Neural cell (in vitro differentiated cells): ENCODE measurements around the gene KRR1. TPM values are rescaled to one million over a fixed set of nuclear protein-coding genes. Genes with fewer than 3 reads are reported as not detected.

Experiments
- H2AFZ ChIP-seq: fragments of 200-600, 300-800 bp; sonication (generic), shearing (Covaris generic); 2 replicates; pipeline ENCODE4 v1.6.0; 2014; ENCODE audit warnings: low read depth, mild to moderate bottlenecking, antibody characterized with exemption, low read length, moderate library complexity
- H3F3A ChIP-seq: fragments of 200-600 bp; shearing (Covaris generic); 2 replicates; pipeline ENCODE4 v1.6.1; 2016; ENCODE audit warnings: mild to moderate bottlenecking, moderate library complexity, mixed read lengths, antibody characterized with exemption, low read length; ENCODE audit not compliant: insufficient read depth, poor library complexity, severe bottlenecking
- H3K27ac ChIP-seq: fragments of 200-600, 300-800 bp; sonication (generic), shearing (Covaris generic); 2 replicates; pipeline ENCODE4 v1.5.1; 2014; ENCODE audit warnings: mild to moderate bottlenecking, low read length, moderate library complexity
- H3K27me3 ChIP-seq: fragments of 300-800, 200-600 bp; sonication (generic), shearing (Covaris generic); 2 replicates; pipeline ENCODE4 v1.6.0; 2014; ENCODE audit warnings: mild to moderate bottlenecking, low read depth, low read length, moderate library complexity; ENCODE audit not compliant: insufficient read depth
- H3K36me3 ChIP-seq: fragments of 300-800, 200-600 bp; sonication (generic), shearing (Covaris generic); 2 replicates; pipeline ENCODE4 v1.5.1; 2014; ENCODE audit warnings: mild to moderate bottlenecking, antibody characterized with exemption, low read length, moderate library complexity; ENCODE audit not compliant: insufficient read depth
- H3K4me2 ChIP-seq: fragments of 300-800, 200-600 bp; sonication (generic), shearing (Covaris generic); 2 replicates; pipeline ENCODE4 v1.6.0; 2014; ENCODE audit warnings: mild to moderate bottlenecking, low read length
- H3K4me3 ChIP-seq: fragments of 300-800, 200-600 bp; sonication (generic), shearing (Covaris generic); 2 replicates; pipeline ENCODE4 v1.5.1; 2014; ENCODE audit warnings: mild to moderate bottlenecking, low read length, moderate library complexity
- H3K79me2 ChIP-seq: fragments of 200-600 bp; shearing (Covaris generic); replicated peaks from 2 replicates; pipeline ENCODE4 v1.6.0; 2014; ENCODE audit warnings: mild to moderate bottlenecking, low read length, moderate library complexity; ENCODE audit not compliant: insufficient read depth
- H3K9ac ChIP-seq: fragments of 300-800, 200-600 bp; sonication (generic), shearing (Covaris generic); 2 replicates; pipeline ENCODE4 v1.6.1; 2016; ENCODE audit warnings: mild to moderate bottlenecking, low read length, mixed read lengths
- H3K9me2 ChIP-seq: fragments of 200-600 bp; shearing (Covaris generic); 2 replicates; pipeline ENCODE4 v1.6.1; 2016; ENCODE audit warnings: mild to moderate bottlenecking, low read length, mixed read lengths; ENCODE audit not compliant: insufficient read depth
- H3K9me3 ChIP-seq: fragments of 200-600, 300-800 bp; sonication (generic), shearing (Covaris generic); 2 replicates; pipeline ENCODE4 v1.6.1; 2016; ENCODE audit warnings: mild to moderate bottlenecking, mixed run types, low read length, moderate library complexity, mixed read lengths
- H4K20me1 ChIP-seq: fragments of 200-600 bp; shearing (Covaris generic); 2 replicates; pipeline ENCODE4 v1.6.1; 2016; ENCODE audit warnings: mild to moderate bottlenecking, mixed run types; ENCODE audit not compliant: insufficient read depth
- EP300 ChIP-seq: fragments of 450-650 bp; conservative IDR thresholded peaks from 2 replicates; pipeline ENCODE4 v1.6.1; 2014; ENCODE audit warnings: antibody characterized with exemption, mild to moderate bottlenecking, moderate library complexity; ENCODE audit not compliant: poor library complexity, severe bottlenecking
- EZH2 ChIP-seq: fragments of 200-600, 300-800 bp; shearing (Covaris generic), sonication (generic); IDR thresholded peaks from 2 replicates; pipeline ENCODE4 v1.6.1; 2014; ENCODE audit warnings: antibody characterized with exemption, low read length, borderline replicate concordance, mild to moderate bottlenecking; ENCODE audit not compliant: insufficient read depth, poor library complexity, severe bottlenecking
- MXI1 ChIP-seq: fragments of 450-650 bp; conservative IDR thresholded peaks from 2 replicates; pipeline ENCODE4 v1.6.1; 2014; ENCODE audit warnings: antibody characterized with exemption, mild to moderate bottlenecking; ENCODE audit not compliant: poor library complexity, severe bottlenecking
- POLR2AphosphoS5 ChIP-seq: IDR thresholded peaks from 2 replicates; pipeline ENCODE4 v1.6.1; 2012
- RAD21 ChIP-seq: fragments of 450-650 bp; conservative IDR thresholded peaks from 2 replicates; pipeline ENCODE4 v1.6.1; 2014; ENCODE audit warnings: antibody characterized with exemption, mild to moderate bottlenecking, moderate library complexity
- SMC3 ChIP-seq: fragments of 450-650 bp; conservative IDR thresholded peaks from 2 replicates; pipeline ENCODE4 v1.6.1; 2014; ENCODE audit warnings: antibody characterized with exemption, mild to moderate bottlenecking, moderate library complexity; ENCODE audit not compliant: poor library complexity
- TAF1 ChIP-seq: IDR thresholded peaks from 2 replicates; pipeline ENCODE4 v1.6.1; 2012; ENCODE audit warnings: low read depth
- polyA plus RNA-seq: library from polyadenylated mRNA; depleted of rRNA; stranded (reverse); fragments of >200 nt; gene quantifications from 2 replicates; pipeline ENCODE4 v1.2.3, GENCODE V29; 2014
- TF ChIP-seq, protein P1 (sequence below): IDR thresholded peaks from 2 replicates; pipeline ENCODE4 v1.6.1; 2012; ENCODE audit warnings: borderline replicate concordance
- TF ChIP-seq, protein P2 (sequence below): fragments of 450-650 bp; IDR thresholded peaks from 2 replicates; pipeline ENCODE4 v1.5.1; 2014; ENCODE audit warnings: antibody characterized with exemption, mild to moderate bottlenecking, moderate library complexity; ENCODE audit not compliant: poor library complexity, severe bottlenecking

Gene KRR1
- polyA plus RNA-seq, 1 donor from 2014 or later = 74.5 TPM

DNA sequence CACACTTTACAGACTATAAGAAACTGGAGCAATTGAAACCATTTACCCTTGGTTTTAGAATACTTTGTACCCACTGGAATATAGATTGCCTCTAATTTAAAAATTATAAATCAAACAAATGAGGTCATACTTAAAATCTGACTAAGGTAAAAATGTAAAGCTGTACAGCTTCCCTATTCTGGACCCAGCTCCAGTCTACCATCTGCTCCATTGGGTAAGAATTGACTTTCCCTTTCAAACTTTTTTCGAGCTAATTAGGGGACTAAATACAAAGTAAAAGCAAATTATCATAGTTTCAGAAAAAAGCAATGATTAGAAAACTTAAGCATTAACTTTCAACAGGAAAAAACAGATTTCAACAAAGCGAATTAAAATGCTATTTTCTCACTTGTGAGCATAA is 4.3 kb downstream of the KRR1 start:
- TF ChIP-seq, protein P1, sequence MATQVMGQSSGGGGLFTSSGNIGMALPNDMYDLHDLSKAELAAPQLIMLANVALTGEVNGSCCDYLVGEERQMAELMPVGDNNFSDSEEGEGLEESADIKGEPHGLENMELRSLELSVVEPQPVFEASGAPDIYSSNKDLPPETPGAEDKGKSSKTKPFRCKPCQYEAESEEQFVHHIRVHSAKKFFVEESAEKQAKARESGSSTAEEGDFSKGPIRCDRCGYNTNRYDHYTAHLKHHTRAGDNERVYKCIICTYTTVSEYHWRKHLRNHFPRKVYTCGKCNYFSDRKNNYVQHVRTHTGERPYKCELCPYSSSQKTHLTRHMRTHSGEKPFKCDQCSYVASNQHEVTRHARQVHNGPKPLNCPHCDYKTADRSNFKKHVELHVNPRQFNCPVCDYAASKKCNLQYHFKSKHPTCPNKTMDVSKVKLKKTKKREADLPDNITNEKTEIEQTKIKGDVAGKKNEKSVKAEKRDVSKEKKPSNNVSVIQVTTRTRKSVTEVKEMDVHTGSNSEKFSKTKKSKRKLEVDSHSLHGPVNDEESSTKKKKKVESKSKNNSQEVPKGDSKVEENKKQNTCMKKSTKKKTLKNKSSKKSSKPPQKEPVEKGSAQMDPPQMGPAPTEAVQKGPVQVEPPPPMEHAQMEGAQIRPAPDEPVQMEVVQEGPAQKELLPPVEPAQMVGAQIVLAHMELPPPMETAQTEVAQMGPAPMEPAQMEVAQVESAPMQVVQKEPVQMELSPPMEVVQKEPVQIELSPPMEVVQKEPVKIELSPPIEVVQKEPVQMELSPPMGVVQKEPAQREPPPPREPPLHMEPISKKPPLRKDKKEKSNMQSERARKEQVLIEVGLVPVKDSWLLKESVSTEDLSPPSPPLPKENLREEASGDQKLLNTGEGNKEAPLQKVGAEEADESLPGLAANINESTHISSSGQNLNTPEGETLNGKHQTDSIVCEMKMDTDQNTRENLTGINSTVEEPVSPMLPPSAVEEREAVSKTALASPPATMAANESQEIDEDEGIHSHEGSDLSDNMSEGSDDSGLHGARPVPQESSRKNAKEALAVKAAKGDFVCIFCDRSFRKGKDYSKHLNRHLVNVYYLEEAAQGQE = no peak
- TF ChIP-seq POLR2AphosphoS5 = no peak
- TF ChIP-seq SMC3 = no peak
- TF ChIP-seq EP300 = no peak
- H3K4me3 ChIP-seq = no peak overlapping the region
- H3K79me2 ChIP-seq = peaks cover 19% of the 10 kb centered on the region

DNA sequence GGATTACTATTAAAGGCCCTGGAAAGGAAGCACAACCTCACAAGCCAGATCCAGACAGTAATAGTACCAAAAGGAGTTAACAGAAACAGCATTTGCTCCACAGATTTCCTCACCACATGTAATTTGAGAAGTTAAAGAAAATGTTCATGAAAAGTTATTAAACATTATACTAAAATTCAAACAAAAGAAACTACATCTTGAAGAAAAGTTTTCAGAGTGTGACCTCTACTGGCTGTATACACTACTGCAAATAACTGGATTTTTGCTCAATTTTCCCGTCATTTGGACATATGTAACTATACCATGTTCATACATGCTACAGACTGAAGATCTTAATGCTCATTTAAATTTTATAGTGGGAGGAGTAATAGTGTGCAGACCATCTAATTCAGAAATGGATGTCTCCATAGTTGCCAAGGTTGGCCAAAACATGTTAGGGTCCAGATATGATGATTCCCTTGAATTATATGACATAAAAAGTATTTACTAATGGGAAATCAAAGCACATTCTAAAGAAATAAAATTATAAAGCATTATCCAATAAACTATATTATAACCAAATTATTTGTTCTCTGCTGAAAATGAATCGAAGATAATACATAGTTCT is 5.6 kb downstream of the KRR1 start:
- Histone ChIP-seq H3F3A (no peaks in the 10 kb centered on the region), H3K27me3 (no peaks in the 10 kb centered on the region), H2AFZ (no peak overlapping the region), H3K36me3 (peaks cover 17% of the 10 kb centered on the region), H3K4me2 (no peak overlapping the region), H4K20me1 (no peaks in the 10 kb centered on the region), H3K4me3 (no peak overlapping the region), H3K27ac (no peak overlapping the region), H3K9me2 (no peaks in the 10 kb centered on the region), H3K9ac (no peak overlapping the region), H3K79me2 (peaks cover 13% of the 10 kb centered on the region), H3K9me3 (no peaks in the 10 kb centered on the region)
- no peak for TF ChIP-seq POLR2AphosphoS5
- TF ChIP-seq SMC3 = peak; percentile 86
- TF ChIP-seq MXI1 = no peak
- TF ChIP-seq TAF1 = no peak
- TF ChIP-seq EP300 = no peak
- TF ChIP-seq, protein P2, sequence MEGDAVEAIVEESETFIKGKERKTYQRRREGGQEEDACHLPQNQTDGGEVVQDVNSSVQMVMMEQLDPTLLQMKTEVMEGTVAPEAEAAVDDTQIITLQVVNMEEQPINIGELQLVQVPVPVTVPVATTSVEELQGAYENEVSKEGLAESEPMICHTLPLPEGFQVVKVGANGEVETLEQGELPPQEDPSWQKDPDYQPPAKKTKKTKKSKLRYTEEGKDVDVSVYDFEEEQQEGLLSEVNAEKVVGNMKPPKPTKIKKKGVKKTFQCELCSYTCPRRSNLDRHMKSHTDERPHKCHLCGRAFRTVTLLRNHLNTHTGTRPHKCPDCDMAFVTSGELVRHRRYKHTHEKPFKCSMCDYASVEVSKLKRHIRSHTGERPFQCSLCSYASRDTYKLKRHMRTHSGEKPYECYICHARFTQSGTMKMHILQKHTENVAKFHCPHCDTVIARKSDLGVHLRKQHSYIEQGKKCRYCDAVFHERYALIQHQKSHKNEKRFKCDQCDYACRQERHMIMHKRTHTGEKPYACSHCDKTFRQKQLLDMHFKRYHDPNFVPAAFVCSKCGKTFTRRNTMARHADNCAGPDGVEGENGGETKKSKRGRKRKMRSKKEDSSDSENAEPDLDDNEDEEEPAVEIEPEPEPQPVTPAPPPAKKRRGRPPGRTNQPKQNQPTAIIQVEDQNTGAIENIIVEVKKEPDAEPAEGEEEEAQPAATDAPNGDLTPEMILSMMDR = peak; percentile 83
- TF ChIP-seq EZH2 = no peak
- TF ChIP-seq, protein P1 = no peak
- TF ChIP-seq RAD21 = peak; percentile 82

More for the DNA sequence above, 4.3 kb downstream of the KRR1 start:
- Histone ChIP-seq H3K27me3 (no peaks in the 10 kb centered on the region), H3K27ac (no peak overlapping the region), H3K4me2 (no peak overlapping the region), H4K20me1 (no peaks in the 10 kb centered on the region), H3K36me3 (peaks cover 8% of the 10 kb centered on the region), H3F3A (no peaks in the 10 kb centered on the region), H3K9me3 (no peaks in the 10 kb centered on the region), H3K9me2 (no peaks in the 10 kb centered on the region), H2AFZ (no peak overlapping the region), H3K9ac (no peak overlapping the region)
